Smooth muscle cell (in vitro differentiated cells): Measurements from ENCODE around the gene SEC14L2. TPM values are rescaled to one million over a fixed set of nuclear protein-coding genes. Genes with fewer than 3 reads are reported as not detected.

Experiments used
- DNase-seq: peaks from one replicate; lab custom pipeline; 2025; ENCODE audit not compliant: unreplicated experiment; lab: John Stamatoyannopoulos, UW
- H2AFZ ChIP-seq: fragments of 200-600 bp; sonication (generic); 2 replicates; pipeline ENCODE4 v1.6.0; 2016; ENCODE audit warnings: antibody characterized with exemption, low read depth, mild to moderate bottlenecking
- H3F3A ChIP-seq: fragments of 200-600 bp; sonication (generic); 2 replicates; pipeline ENCODE4 v1.6.0; 2017; ENCODE audit warnings: antibody characterized with exemption, low read depth
- H3K27ac ChIP-seq: fragments of 200-600 bp; sonication (generic); 2 replicates; pipeline ENCODE4 v1.5.1; 2016; ENCODE audit warnings: low read depth, mild to moderate bottlenecking
- H3K27me3 ChIP-seq: fragments of 200-600 bp; sonication (generic); 2 replicates; pipeline ENCODE4 v1.6.1; 2016; ENCODE audit warnings: low read depth, mild to moderate bottlenecking
- H3K36me3 ChIP-seq: fragments of 200-600 bp; sonication (generic); 2 replicates; pipeline ENCODE4 v1.5.1; 2016; ENCODE audit warnings: low read depth
- H3K4me1 ChIP-seq: fragments of 200-600 bp; sonication (generic); 2 replicates; pipeline ENCODE4 v1.5.1; 2016; ENCODE audit warnings: low read depth
- H3K4me2 ChIP-seq: fragments of 200-600 bp; sonication (generic); 2 replicates; pipeline ENCODE4 v1.6.0; 2016; ENCODE audit warnings: mild to moderate bottlenecking
- H3K4me3 ChIP-seq: fragments of 200-600 bp; sonication (generic); 2 replicates; pipeline ENCODE4 v1.5.1; 2016; ENCODE audit warnings: mild to moderate bottlenecking
- H3K79me2 ChIP-seq: fragments of 200-600 bp; sonication (generic); 2 replicates; pipeline ENCODE4 v1.6.0; 2016; ENCODE audit warnings: low read depth, mild to moderate bottlenecking
- H3K9ac ChIP-seq: fragments of 200-600 bp; sonication (generic); 2 replicates; pipeline ENCODE4 v1.6.0; 2016; ENCODE audit warnings: low read depth
- H3K9me3 ChIP-seq: fragments of 200-600 bp; sonication (generic); replicated peaks from 2 replicates; pipeline ENCODE4 v1.5.1; 2016; ENCODE audit warnings: low read depth
- H4K20me1 ChIP-seq: fragments of 200-600 bp; sonication (generic); 2 replicates; pipeline ENCODE4 v1.6.0; 2016; ENCODE audit warnings: low read depth
- CTCF ChIP-seq: fragments of 200-600 bp; sonication (generic); IDR thresholded peaks from 2 replicates; pipeline ENCODE4 v1.5.1; 2017; ENCODE audit warnings: borderline replicate concordance, mild to moderate bottlenecking, antibody characterized with exemption; ENCODE audit not compliant: insufficient read depth, poor library complexity, severe bottlenecking
- WGBS: methylation state at CpG from one replicate; pipeline ENCODE4 v1.1.7; 2016; ENCODE audit warnings: low lambda C conversion rate; 5-methylcytosine and 5-hydroxymethylcytosine counted together
- polyA plus RNA-seq: library from polyadenylated mRNA; unstranded; fragments of >200 nt; fragmentation: Nextera tagmentation; extraction: Ambion mirVana; gene quantifications from 2 replicates; pipeline ENCODE4 v1.2.1, GENCODE V29; 2016
- total RNA-seq: library from RNA; depleted of rRNA; stranded (reverse); fragments of >200 nt; gene quantifications from 2 replicates; pipeline ENCODE4 v1.2.3, GENCODE V29; 2014

Gene SEC14L2
- total and polyA plus RNA-seq, 2 experiments from 2014 or later = 8.2 to 15.1 TPM

GRCh38 chr22:30361916-30362650, 34.7 kb upstream of the SEC14L2 start:
- H4K20me1 ChIP-seq = no peaks in the 10 kb centered on the region
- H3F3A ChIP-seq = no peaks in the 10 kb centered on the region
- no peak for DNase-seq
- no peak for TF ChIP-seq CTCF
- WGBS = 91% methylated on average over 10 of the region's 10 CpGs
- H3K79me2 ChIP-seq = no peaks in the 10 kb centered on the region
- H2AFZ ChIP-seq = no peak overlapping the region
- H3K27ac ChIP-seq = no peak overlapping the region
- peaks cover 7% of the 10 kb centered on the region for H3K4me1 ChIP-seq
- no peak overlapping the region for H3K4me3 ChIP-seq
- H3K27me3 ChIP-seq = no peaks in the 10 kb centered on the region
- no peak overlapping the region for H3K4me2 ChIP-seq
- no peaks in the 10 kb centered on the region for H3K36me3 ChIP-seq
- H3K9ac ChIP-seq = no peak overlapping the region
- H3K9me3 ChIP-seq = no peaks in the 10 kb centered on the region

DNA sequence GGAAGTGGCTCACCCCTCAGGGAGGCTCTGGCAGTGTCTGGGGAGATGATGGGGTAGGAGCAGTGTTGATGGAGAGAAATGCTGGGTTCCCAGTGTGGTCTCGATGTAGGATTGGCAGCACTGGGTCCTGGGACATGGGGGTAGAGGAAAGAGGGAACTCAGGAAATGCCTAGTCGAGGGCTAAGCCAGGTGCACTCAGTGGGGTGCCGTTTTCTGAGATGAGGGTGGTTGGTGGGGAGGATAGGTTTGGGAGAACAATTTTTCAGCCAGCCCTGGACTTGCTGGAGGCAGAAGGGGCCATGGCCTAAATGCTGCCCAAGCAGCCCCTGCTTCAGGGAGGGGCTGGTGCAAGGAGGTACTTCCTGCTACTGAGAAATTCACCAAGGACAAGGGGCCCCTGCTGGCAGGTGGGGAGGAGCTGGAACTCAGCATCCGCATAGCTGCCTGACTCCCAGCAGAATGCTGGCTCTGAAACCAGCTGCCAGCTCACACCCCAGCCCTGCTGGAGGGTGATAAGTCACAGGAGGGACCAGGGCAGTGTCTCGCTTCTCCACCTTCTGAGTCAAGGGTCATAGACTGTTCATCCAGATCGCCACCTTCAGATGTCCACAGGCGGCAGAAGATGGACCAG, 34.1 kb upstream of the SEC14L2 start:
- H3K4me2 ChIP-seq = no peak overlapping the region
- H3K9me3 ChIP-seq = no peaks in the 10 kb centered on the region
- 73% methylated on average over 7 of the region's 7 CpGs for WGBS
- no peak for DNase-seq
- H3K79me2 ChIP-seq = no peaks in the 10 kb centered on the region
- no peak for TF ChIP-seq CTCF
- no peak overlapping the region for H2AFZ ChIP-seq
- H4K20me1 ChIP-seq = no peaks in the 10 kb centered on the region
- no peaks in the 10 kb centered on the region for H3K36me3 ChIP-seq
- no peak overlapping the region for H3K27ac ChIP-seq
- H3K27me3 ChIP-seq = no peaks in the 10 kb centered on the region
- no peaks in the 10 kb centered on the region for H3F3A ChIP-seq
- peaks cover 3% of the 10 kb centered on the region for H3K4me1 ChIP-seq
- H3K9ac ChIP-seq = no peak overlapping the region
- no peak overlapping the region for H3K4me3 ChIP-seq

DNA sequence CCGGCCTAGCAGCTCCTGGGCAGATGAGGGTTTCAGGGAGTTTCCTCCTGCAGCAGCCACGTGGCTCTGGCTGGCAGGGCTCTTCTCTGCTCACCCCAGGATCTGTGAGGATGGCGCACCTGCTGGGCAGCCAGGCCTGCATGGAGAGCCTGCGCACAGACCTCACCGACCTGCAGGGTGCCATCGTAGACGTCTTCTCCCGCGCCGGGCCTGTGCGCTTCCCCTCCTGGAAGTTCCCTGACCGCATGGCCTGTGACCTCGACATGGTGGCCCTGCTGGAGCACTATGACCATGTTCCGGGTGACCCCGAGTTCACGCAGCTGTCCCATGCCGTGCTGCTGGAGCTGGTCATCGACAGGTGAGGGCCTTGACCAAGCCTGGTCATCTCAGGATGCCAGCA, 30.9 kb upstream of the SEC14L2 start:
- H3K4me2 ChIP-seq = no peak overlapping the region
- no peaks in the 10 kb centered on the region for H3K27me3 ChIP-seq
- no peak overlapping the region for H2AFZ ChIP-seq
- H3K4me3 ChIP-seq = no peak overlapping the region
- no peaks in the 10 kb centered on the region for H3F3A ChIP-seq
- H3K36me3 ChIP-seq = no peaks in the 10 kb centered on the region
- H3K27ac ChIP-seq = no peak overlapping the region
- H3K9ac ChIP-seq = no peak overlapping the region
- H3K79me2 ChIP-seq = no peaks in the 10 kb centered on the region
- DNase-seq = no peak
- 92% methylated on average over 18 of the region's 18 CpGs for WGBS
- H4K20me1 ChIP-seq = no peaks in the 10 kb centered on the region
- no peak for TF ChIP-seq CTCF
- H3K4me1 ChIP-seq = no peaks in the 10 kb centered on the region
- H3K9me3 ChIP-seq = no peaks in the 10 kb centered on the region
